RPMI8226 (cell line): ENCODE data around the gene RASA1.
A peak's percentile ranks its signal among the peaks of the same experiment; 100 is the strongest.
"Not testable (repeated sequence)": the region's sequence is repeated elsewhere in the genome, so short reads cannot be mapped to it uniquely, and the experiment has no call there.

Source experiments
- DNase-seq: peaks from one replicate; pipeline ENCODE4 v3.0.0-alpha.2; 2015

Gene RASA1

GRCh38 chr5:87267574-87268125 is at the start of gene RASA1:
Gene RASA1, plus strand, starts transcription at chr5:87267883. Its CDS starts 569 bp downstream, at chr5:87268452.
- DNase-seq = peak; percentile 95

- DNase-seq = no peak
Measured at GRCh38 chr5:87229780-87230179, 37.9 kb upstream of the RASA1 start.

GRCh38 chr5:87231037-87231808 is 36.5 kb upstream of the RASA1 start:
- no peak for DNase-seq

- no peak for DNase-seq
Measured at GRCh38 chr5:87233143-87233542, 34.5 kb upstream of the RASA1 start.

GRCh38 chr5:87241555-87241954 is 26.1 kb upstream of the RASA1 start:
- no peak for DNase-seq

GRCh38 chr5:87242242-87242641 is 25.4 kb upstream of the RASA1 start:
- DNase-seq = no peak

GRCh38 chr5:87243161-87243844 is 24.4 kb upstream of the RASA1 start:
- DNase-seq = no peak

GRCh38 chr5:87245451-87245850 is 22.2 kb upstream of the RASA1 start:
- no peak for DNase-seq

GRCh38 chr5:87246061-87246460 is 21.6 kb upstream of the RASA1 start:
- no peak for DNase-seq

- DNase-seq = no peak
Measured at GRCh38 chr5:87252283-87252605, 15.4 kb upstream of the RASA1 start.

GRCh38 chr5:87254035-87254434 is 13.6 kb upstream of the RASA1 start:
- no peak for DNase-seq

- DNase-seq = peak; percentile 26
Measured at GRCh38 chr5:87258507-87258906, 9.2 kb upstream of the RASA1 start.

- DNase-seq = no peak
Measured at GRCh38 chr5:87260604-87261192, 7.0 kb upstream of the RASA1 start.

- no peak for DNase-seq
Measured at GRCh38 chr5:87263498-87263897, 4.2 kb upstream of the RASA1 start.

GRCh38 chr5:87266914-87267573 is 639 bp upstream of the RASA1 start:
- DNase-seq = no peak

- peak; percentile 70 for DNase-seq
Measured at GRCh38 chr5:87268126-87268969, 665 bp downstream of the RASA1 start.

- DNase-seq = no peak
Measured at GRCh38 chr5:87268970-87269377, 1.3 kb downstream of the RASA1 start.

- DNase-seq = not testable (repeated sequence)
Measured at GRCh38 chr5:87270888-87271287, 3.2 kb downstream of the RASA1 start.

- DNase-seq = no peak
Measured at GRCh38 chr5:87276655-87277054, 9.0 kb downstream of the RASA1 start.

- no peak for DNase-seq
Measured at GRCh38 chr5:87277279-87277835, 9.7 kb downstream of the RASA1 start.

- DNase-seq = no peak
Measured at GRCh38 chr5:87278590-87279100, 11.0 kb downstream of the RASA1 start.

GRCh38 chr5:87282269-87282668 is 14.6 kb downstream of the RASA1 start:
- DNase-seq = no peak
